HepG2 (cell line): ENCODE measurements around the gene RAG2. TPM values are rescaled to one million over a fixed set of nuclear protein-coding genes. Genes with fewer than 3 reads are reported as not detected.

ENCODE experiments used
- ATAC-seq: fragments of 200-7000 bp; cut with Tn5 transposase; 3 replicates; pipeline ENCODE4 v1.9.1; 2020; ENCODE audit warnings: mild to moderate bottlenecking, moderate library complexity
- BruUV-seq: library from RNA; stranded (reverse); fragments of 400-500 nt; replicated peaks from 2 replicates; lab custom pipeline; 2021; lab: Mats Ljungman, UMichigan
- CTCF ChIA-PET: fragments of 300-600 bp; formaldehyde crosslinking; extraction: SDS; loops from one replicate; lab custom pipeline; 2021; ENCODE audit warnings: low total read pairs, inconsistent platforms, low intra/inter-chr PET ratio; lab: Yijun Ruan, JAX
- POLR2A ChIA-PET: fragments of 350-600 bp; sonication (Branson Sonifier 250); formaldehyde crosslinking; loops from one replicate; lab custom pipeline; 2020; ENCODE audit warnings: antibody characterized with exemption, inconsistent platforms; lab: Yijun Ruan, JAX
- DNase-seq: peaks from one replicate; pipeline ENCODE4 v3.0.0-alpha.2; 2015; ENCODE audit warnings: low spot score
- FAIRE-seq: peaks from 3 replicates; lab custom pipeline; 2011; peaks lifted over from hg19 to GRCh38; lab: Jason Lieb, UNC
- H2AFZ ChIP-seq: one replicate; pipeline ENCODE4 v1.6.1; 2011; ENCODE audit warnings: low read length, inconsistent platforms
- H3K27ac ChIP-seq: fragments of 300-600 bp; 3 replicates; pipeline ENCODE4 v1.8.0; 2011; ENCODE audit warnings: mixed run types, mild to moderate bottlenecking, mixed read lengths, low read length, inconsistent platforms; ENCODE audit not compliant: insufficient read depth; ENCODE audit errors: extremely low read length
- H3K27me3 ChIP-seq, 2 experiments: fragments of 200-600 bp in 1 of 2; 2 replicates in 1 of 2; 3 replicates in 1 of 2; pipeline versions ENCODE4 v1.6.0 to v1.8.0; 2011; ENCODE audit warnings: low read length in 2 of 2, mild to moderate bottlenecking in 2 of 2, moderate library complexity in 2 of 2, inconsistent platforms in 1 of 2; ENCODE audit not compliant: insufficient read depth in 2 of 2, control insufficient read depth in 1 of 2
- H3K36me3 ChIP-seq, 2 experiments: fragments of 200-600 bp in 1 of 2; replicated peaks in 1 of 2; 2 replicates in 1 of 2; 3 replicates in 1 of 2; pipeline versions ENCODE4 v1.5.1 to v1.8.0; 2011; ENCODE audit warnings: low read length in 2 of 2, inconsistent platforms in 1 of 2; ENCODE audit not compliant: insufficient read depth in 2 of 2, control insufficient read depth in 1 of 2
- H3K4me1 ChIP-seq: 2 replicates; pipeline ENCODE4 v1.5.1; 2012; ENCODE audit warnings: low read length, inconsistent platforms; ENCODE audit not compliant: insufficient read depth
- H3K4me2 ChIP-seq: 2 replicates; pipeline ENCODE4 v1.6.0; 2011; ENCODE audit warnings: low read depth, low read length, inconsistent platforms
- H3K4me3 ChIP-seq, 3 experiments: fragments of 200-600 bp in 1 of 3; sonication (generic), shearing (Covaris generic) in 1 of 3; replicated peaks in 1 of 3; 2 replicates each; pipeline ENCODE4 v1.5.1; 2011 to 2016; ENCODE audit warnings: low read length in 3 of 3, inconsistent platforms in 2 of 3, low read depth in 2 of 3, mild to moderate bottlenecking in 2 of 3, control low read depth in 1 of 3, mixed read lengths in 1 of 3; ENCODE audit not compliant: insufficient read depth in 1 of 3
- H3K79me2 ChIP-seq: one replicate; pipeline ENCODE4 v1.6.1; 2011; ENCODE audit warnings: low read length, inconsistent platforms; ENCODE audit not compliant: insufficient read depth
- H3K9ac ChIP-seq: 2 replicates; pipeline ENCODE4 v1.6.0; 2011; ENCODE audit warnings: mild to moderate bottlenecking, low read depth, low read length, inconsistent platforms; ENCODE audit not compliant: insufficient read depth
- H3K9me3 ChIP-seq: 2 replicates; pipeline ENCODE4 v1.5.1; 2012; ENCODE audit warnings: mild to moderate bottlenecking, low read length
- H4K20me1 ChIP-seq: 2 replicates; pipeline ENCODE4 v1.6.0; 2011; ENCODE audit warnings: inconsistent platforms, mild to moderate bottlenecking, low read length, moderate library complexity; ENCODE audit not compliant: insufficient read depth
- GFI1 ChIP-seq: sonication (generic); formaldehyde crosslinking; IDR thresholded peaks from 2 replicates; pipeline ENCODE4 v1.5.0; 2020; ENCODE audit warnings: missing genetic modification reagents, mild to moderate bottlenecking, borderline replicate concordance
- PLRG1 ChIP-seq: fragments of 450-650 bp; conservative IDR thresholded peaks from 2 replicates; pipeline ENCODE4 v1.6.1; 2016
- SOX13 ChIP-seq, 3 experiments: fragments of 450-650 bp in 1 of 3; sonication (generic) in 1 of 3; formaldehyde crosslinking in 1 of 3; IDR thresholded peaks in 2 of 3; conservative IDR thresholded peaks in 1 of 3; 2 replicates each; pipeline versions ENCODE4 v1.5.0 to v1.6.1; 2016 to 2020; ENCODE audit warnings: antibody characterized with exemption in 1 of 3, mild to moderate bottlenecking in 1 of 3, missing compliant biosample characterization in 1 of 3, missing genetic modification reagents in 1 of 3, moderate library complexity in 1 of 3
- SOX5 ChIP-seq: IDR thresholded peaks from 2 replicates; pipeline ENCODE4 v1.6.1; 2016; ENCODE audit warnings: borderline replicate concordance
- ZNF124 ChIP-seq: sonication (generic); formaldehyde crosslinking; IDR thresholded peaks from 2 replicates; pipeline ENCODE4 v1.4.0; 2020; ENCODE audit warnings: missing genetic modification reagents
- ZNF205 ChIP-seq: IDR thresholded peaks from 2 replicates; pipeline ENCODE4 v1.6.1; 2018; ENCODE audit warnings: missing biosample characterization, missing genetic modification reagents
- ZNF24 ChIP-seq: fragments of 450-650 bp; IDR thresholded peaks from 2 replicates; pipeline ENCODE4 v1.6.1; 2017; ENCODE audit warnings: antibody characterized with exemption, mild to moderate bottlenecking
- ZNF614 ChIP-seq: IDR thresholded peaks from 2 replicates; pipeline ENCODE4 v1.6.1; 2018; ENCODE audit warnings: missing biosample characterization, missing genetic modification reagents, inconsistent platforms, borderline replicate concordance
- WGBS: methylation state at CpG from one replicate; pipeline ENCODE4 v1.1.6; 2017; ENCODE audit warnings: low lambda C conversion rate; 5-methylcytosine and 5-hydroxymethylcytosine counted together
- in situ Hi-C: cut with HindIII; loops from 2 replicates; pipeline ENCODE4 v1.10.0; 2017; ENCODE audit warnings: low pct_unique_long_range_greater_than_20kb; ENCODE audit not compliant: extremely low pct_ligation_motif_present
- intact Hi-C: fragments of 100-400 bp; cut with micrococcal nuclease; formaldehyde crosslinking; loops from one replicate; pipeline ENCODE4 v1.10.0; 2022; ENCODE audit not compliant: unreplicated experiment
- polyA plus RNA-seq, 8 experiments: library from polyadenylated mRNA; depleted of rRNA in 3 of 8; stranded (reverse) in 7 of 8; unstranded in 1 of 8; fragments of >200 nt; fragmentation: Illumina TruSeq in 4 of 8; extraction: Trizol in 4 of 8; gene quantifications; 2 replicates each; pipeline versions ENCODE4 v1.2.1 to v1.2.3, GENCODE V29; 2011 to 2016; ENCODE audit warnings: low read depth in 4 of 8, missing spikeins in 1 of 8, mixed read lengths in 1 of 8; ENCODE audit not compliant: insufficient read depth in 1 of 8
- total RNA-seq, 5 experiments: library from RNA; depleted of rRNA; stranded (reverse); fragments of >200 nt; fragmentation: Illumina TruSeq; extraction: Trizol; gene quantifications; 2 replicates each; pipeline ENCODE4 v1.2.3, GENCODE V29; 2016; ENCODE audit warnings: low read depth in 1 of 5
- TF ChIP-seq, protein P1 (sequence below): sonication (generic); formaldehyde crosslinking; IDR thresholded peaks from 2 replicates; pipeline ENCODE4 v1.4.0; 2020; ENCODE audit warnings: mild to moderate bottlenecking, missing genetic modification reagents
- TF ChIP-seq, protein P2 (sequence below): sonication (generic); formaldehyde crosslinking; IDR thresholded peaks from 2 replicates; pipeline ENCODE4 v1.4.0; 2020; ENCODE audit warnings: missing genetic modification reagents, borderline replicate concordance
- TF ChIP-seq, protein P3 (sequence below): IDR thresholded peaks from 2 replicates; pipeline ENCODE4 v1.6.1; 2012; ENCODE audit warnings: low read depth, low read length, improper control_type of control experiment
- TF ChIP-seq, protein P4 (sequence below): sonication (generic); formaldehyde crosslinking; IDR thresholded peaks from 2 replicates; pipeline ENCODE4 v1.9.0; 2021; ENCODE audit warnings: missing genetic modification reagents, mild to moderate bottlenecking, borderline replicate concordance

The RAG2 gene
- total and polyA plus RNA-seq, 2 of the 13 experiments (the other 11 are each of a cell fraction or from before 2014, with no cell fraction given) = not detected

DNA sequence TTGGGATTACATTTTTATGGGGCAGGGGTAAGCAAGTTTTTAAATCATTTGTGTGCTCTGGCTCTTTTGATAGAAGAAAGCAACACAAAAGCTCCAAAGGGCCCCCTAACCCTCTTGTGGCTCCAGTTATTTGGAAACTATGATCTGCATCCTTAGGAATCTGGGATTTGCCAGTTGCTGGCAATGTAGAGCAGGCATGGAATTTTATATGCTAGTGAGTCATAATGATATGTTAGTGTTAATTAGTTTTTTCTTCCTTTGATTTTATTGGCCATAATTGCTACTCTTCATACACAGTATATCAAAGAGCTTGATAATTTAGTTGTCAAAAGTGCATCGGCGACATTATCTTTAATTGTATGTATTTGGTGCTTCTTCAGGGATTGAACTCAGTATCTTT is 20.2 kb downstream of the RAG2 start (continued):
- no peak for TF ChIP-seq ZNF614 (CRISPR knock-in tag)
- TF ChIP-seq, protein P1, sequence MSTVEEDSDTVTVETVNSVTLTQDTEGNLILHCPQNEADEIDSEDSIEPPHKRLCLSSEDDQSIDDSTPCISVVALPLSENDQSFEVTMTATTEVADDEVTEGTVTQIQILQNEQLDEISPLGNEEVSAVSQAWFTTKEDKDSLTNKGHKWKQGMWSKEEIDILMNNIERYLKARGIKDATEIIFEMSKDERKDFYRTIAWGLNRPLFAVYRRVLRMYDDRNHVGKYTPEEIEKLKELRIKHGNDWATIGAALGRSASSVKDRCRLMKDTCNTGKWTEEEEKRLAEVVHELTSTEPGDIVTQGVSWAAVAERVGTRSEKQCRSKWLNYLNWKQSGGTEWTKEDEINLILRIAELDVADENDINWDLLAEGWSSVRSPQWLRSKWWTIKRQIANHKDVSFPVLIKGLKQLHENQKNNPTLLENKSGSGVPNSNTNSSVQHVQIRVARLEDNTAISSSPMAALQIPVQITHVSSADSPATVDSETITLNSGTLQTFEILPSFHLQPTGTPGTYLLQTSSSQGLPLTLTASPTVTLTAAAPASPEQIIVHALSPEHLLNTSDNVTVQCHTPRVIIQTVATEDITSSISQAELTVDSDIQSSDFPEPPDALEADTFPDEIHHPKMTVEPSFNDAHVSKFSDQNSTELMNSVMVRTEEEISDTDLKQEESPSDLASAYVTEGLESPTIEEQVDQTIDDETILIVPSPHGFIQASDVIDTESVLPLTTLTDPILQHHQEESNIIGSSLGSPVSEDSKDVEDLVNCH (CRISPR knock-in tag) = no peak
- TF ChIP-seq, protein P2, sequence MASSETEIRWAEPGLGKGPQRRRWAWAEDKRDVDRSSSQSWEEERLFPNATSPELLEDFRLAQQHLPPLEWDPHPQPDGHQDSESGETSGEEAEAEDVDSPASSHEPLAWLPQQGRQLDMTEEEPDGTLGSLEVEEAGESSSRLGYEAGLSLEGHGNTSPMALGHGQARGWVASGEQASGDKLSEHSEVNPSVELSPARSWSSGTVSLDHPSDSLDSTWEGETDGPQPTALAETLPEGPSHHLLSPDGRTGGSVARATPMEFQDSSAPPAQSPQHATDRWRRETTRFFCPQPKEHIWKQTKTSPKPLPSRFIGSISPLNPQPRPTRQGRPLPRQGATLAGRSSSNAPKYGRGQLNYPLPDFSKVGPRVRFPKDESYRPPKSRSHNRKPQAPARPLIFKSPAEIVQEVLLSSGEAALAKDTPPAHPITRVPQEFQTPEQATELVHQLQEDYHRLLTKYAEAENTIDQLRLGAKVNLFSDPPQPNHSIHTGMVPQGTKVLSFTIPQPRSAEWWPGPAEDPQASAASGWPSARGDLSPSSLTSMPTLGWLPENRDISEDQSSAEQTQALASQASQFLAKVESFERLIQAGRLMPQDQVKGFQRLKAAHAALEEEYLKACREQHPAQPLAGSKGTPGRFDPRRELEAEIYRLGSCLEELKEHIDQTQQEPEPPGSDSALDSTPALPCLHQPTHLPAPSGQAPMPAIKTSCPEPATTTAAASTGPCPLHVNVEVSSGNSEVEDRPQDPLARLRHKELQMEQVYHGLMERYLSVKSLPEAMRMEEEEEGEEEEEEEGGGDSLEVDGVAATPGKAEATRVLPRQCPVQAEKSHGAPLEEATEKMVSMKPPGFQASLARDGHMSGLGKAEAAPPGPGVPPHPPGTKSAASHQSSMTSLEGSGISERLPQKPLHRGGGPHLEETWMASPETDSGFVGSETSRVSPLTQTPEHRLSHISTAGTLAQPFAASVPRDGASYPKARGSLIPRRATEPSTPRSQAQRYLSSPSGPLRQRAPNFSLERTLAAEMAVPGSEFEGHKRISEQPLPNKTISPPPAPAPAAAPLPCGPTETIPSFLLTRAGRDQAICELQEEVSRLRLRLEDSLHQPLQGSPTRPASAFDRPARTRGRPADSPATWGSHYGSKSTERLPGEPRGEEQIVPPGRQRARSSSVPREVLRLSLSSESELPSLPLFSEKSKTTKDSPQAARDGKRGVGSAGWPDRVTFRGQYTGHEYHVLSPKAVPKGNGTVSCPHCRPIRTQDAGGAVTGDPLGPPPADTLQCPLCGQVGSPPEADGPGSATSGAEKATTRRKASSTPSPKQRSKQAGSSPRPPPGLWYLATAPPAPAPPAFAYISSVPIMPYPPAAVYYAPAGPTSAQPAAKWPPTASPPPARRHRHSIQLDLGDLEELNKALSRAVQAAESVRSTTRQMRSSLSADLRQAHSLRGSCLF (CRISPR knock-in tag) = no peak
- TF ChIP-seq, all 625 proteins: peak for 0

DNA sequence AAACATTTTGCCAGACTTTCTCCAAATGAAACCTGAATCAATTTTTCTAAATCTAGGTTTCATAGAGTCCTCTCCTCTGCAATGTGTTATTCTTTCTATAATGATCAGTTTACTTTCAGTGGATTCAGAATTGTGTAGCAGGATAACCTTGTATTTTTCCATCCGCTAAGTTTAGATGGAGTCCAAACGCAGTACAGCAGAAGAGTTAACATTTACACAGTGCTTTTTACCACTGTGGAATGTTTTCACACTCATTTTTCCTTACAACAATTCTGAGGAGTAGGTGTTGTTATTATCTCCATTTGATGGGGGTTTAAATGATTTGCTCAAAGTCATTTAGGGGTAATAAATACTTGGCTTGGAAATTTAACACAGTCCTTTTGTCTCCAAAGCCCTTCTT is 20.7 kb downstream of the RAG2 start:
- ATAC-seq (no peak), DNase-seq (no peak), FAIRE-seq (no peak)
- Histone ChIP-seq H3K27ac (no peak overlapping the region), H3K4me2 (no peak overlapping the region), H4K20me1 (no peaks in the 10 kb centered on the region), H2AFZ (no peak overlapping the region), H3K4me1 (no peaks in the 10 kb centered on the region), H3K79me2 (no peaks in the 10 kb centered on the region), H3K9ac (no peak overlapping the region), H3K4me3 (no peak overlapping the region), H3K9me3 (peaks cover 8% of the 10 kb centered on the region; the same call in 1 of the 2 replicates), H3K36me3 (no peaks in the 10 kb centered on the region), H3K27me3 (peaks cover 0 to 8% of the 10 kb centered on the region in 2 experiments; a peak in 3 of 5 replicates)
- intact Hi-C loops (no loop called here), in situ Hi-C loops (no loop called here)
- WGBS = 27% methylated on average over 2 of the region's 2 CpGs
- CTCF ChIA-PET = no interaction called here
- POLR2A ChIA-PET = no interaction called here
- no TSS peak for BruUV-seq
- TF ChIP-seq ZNF24 (no peak), ZNF124 (no peak), GFI1 (CRISPR knock-in tag) (no peak), SOX5 (CRISPR knock-in tag) (no peak), ZNF205 (CRISPR knock-in tag) (no peak), PLRG1 (no peak), SOX13 (IDR thresholded peaks at IDR 0.05) (no peak), SOX13 (CRISPR knock-in tag; conservative IDR thresholded peaks at IDR 0.05 in 1 of 2, IDR thresholded peaks at IDR 0.05 in 1 of 2) (no peak)
- TF ChIP-seq, protein P3, sequence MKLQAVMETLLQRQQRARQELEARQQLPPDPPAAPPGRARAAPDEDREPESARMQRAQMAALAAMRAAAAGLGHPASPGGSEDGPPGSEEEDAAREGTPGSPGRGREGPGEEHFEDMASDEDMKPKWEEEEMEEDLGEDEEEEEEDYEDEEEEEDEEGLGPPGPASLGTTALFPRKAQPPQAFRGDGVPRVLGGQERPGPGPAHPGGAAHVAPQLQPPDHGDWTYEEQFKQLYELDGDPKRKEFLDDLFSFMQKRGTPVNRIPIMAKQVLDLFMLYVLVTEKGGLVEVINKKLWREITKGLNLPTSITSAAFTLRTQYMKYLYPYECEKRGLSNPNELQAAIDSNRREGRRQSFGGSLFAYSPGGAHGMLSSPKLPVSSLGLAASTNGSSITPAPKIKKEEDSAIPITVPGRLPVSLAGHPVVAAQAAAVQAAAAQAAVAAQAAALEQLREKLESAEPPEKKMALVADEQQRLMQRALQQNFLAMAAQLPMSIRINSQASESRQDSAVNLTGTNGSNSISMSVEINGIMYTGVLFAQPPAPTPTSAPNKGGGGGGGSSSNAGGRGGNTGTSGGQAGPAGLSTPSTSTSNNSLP = no peak
- TF ChIP-seq, protein P4, sequence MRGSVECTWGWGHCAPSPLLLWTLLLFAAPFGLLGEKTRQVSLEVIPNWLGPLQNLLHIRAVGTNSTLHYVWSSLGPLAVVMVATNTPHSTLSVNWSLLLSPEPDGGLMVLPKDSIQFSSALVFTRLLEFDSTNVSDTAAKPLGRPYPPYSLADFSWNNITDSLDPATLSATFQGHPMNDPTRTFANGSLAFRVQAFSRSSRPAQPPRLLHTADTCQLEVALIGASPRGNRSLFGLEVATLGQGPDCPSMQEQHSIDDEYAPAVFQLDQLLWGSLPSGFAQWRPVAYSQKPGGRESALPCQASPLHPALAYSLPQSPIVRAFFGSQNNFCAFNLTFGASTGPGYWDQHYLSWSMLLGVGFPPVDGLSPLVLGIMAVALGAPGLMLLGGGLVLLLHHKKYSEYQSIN (CRISPR knock-in tag) = no peak
